GM19452 (cell line): ENCODE data around the gene SP7.
"Not testable (repeated sequence)": the region's sequence is repeated elsewhere in the genome, so short reads cannot be mapped to it uniquely, and the experiment has no call there.

Source experiments
- ATAC-seq: cut with Tn5 transposase; IDR thresholded peaks from one replicate; pipeline ENCODE4 v1.9.1; 2021; ENCODE audit not compliant: unreplicated experiment

Gene SP7

GRCh38 chr12:53336181-53336681 is at the start of gene SP7:
Gene SP7 (minus strand): TSS chr12:53336354. CDS start chr12:53335646, 708 bp downstream.
- no peak for ATAC-seq

GRCh38 chr12:53383258-53383657 is 47.1 kb upstream of the SP7 start:
- no peak for ATAC-seq

DNA sequence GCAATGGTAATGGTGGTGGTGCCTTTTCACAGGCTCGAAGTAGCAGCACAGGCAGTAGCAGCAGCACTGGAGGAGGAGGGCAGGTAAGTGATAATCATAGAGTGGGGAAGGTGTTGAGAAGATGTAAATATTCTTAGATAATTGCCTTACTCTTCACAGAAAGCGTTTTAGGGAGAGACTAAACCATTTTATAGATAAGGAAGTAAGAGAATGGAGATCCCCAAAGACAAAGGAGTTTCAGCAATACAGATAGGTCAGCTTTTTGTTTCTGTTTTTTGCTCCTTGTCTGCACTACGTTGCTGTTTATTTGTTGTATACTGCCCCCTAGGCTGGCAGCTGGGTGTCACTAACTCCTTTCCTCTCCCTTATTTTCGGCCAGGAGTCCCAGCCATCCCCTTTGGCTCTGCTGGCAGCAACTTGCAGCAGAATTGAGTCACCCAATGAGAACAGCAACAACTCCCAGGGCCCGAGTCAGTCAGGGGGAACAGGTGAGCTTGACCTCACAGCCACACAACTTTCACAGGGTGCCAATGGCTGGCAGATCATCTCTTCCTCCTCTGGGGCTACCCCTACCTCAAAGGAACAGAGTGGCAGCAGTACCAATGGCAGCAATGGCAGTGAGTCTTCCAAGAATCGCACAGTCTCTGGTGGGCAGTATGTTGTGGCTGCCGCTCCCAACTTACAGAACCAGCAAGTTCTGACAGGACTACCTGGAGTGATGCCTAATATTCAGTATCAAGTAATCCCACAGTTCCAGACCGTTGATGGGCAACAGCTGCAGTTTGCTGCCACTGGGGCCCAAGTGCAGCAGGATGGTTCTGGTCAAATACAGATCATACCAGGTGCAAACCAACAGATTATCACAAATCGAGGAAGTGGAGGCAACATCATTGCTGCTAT is 45.8 kb upstream of the SP7 start:
- no peak for ATAC-seq

- no peak for ATAC-seq
These were observed 44.9 kb upstream of the SP7 start for GRCh38 chr12:53380794-53381730.

DNA sequence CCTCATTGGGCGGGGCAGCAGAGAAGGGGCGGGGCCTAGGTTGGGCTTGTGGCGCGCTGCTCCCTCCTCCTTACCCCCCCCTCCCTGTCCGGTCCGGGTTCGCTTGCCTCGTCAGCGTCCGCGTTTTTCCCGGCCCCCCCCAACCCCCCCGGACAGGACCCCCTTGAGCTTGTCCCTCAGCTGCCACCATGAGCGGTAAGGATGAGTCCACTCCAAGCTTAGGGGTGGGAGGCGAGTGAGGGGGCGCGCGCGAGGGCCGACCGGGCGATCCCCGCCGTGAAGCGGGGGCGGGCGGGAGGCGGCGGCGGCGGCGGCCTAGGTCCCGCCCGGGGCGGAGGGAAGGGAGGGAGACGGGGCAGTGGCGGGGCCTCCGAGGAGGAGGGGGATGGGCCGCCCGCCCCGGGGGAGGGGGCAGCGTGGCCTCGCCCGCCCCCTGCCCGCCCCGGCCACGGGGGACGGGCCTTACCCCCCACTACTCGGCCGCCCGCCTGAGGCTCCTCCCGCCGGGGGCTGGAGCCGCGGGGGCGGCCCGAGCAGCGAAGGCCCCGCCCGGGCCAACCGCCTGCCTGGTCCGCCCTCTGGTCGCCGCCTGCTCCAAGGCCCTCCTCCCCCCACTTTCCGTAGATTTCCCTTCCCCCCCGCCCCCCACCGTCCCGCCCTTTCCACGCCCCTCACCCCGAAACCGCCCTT is 44.1 kb upstream of the SP7 start, which contains the start of gene SP1:
Gene SP1, plus strand, starts transcription at position 73 of the 690 bp plus-strand sequence. Its CDS starts 116 bp downstream, at position 189.
- ATAC-seq = peak; percentile 46

DNA sequence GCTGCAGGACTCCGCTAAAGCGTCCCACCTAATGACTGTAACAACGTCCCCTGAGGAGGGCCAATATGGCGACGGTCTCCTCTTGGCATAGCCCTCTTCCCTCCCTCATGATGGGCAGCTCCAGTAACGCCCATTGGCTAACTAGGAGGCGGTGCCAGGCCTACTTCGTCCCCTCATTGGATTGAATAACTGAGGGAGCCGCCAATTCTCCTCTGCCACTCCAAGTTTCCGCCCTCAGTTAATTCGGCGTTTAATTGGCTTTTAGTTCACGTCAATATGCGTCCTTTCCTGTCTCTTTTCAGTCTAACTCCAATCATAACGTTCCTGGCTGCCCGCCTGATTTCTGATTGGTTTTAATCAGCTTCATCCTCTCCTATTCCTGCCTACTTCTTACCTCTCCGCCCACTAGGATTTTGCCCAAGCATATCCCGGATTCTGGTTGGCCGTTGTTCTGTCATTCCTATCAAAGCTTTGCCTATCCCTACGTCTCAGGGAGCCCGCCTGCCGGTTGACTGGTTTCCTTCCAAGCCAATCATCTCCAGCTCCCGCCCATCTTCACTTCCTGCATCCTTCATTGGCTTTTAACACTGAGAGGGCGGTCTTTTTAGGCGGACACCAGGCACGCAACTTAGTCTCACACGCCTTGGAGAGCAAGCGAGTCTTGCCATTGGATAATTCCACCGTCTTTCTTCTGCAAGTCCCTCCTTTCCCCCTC is 43.4 kb upstream of the SP7 start:
- peak; percentile 67 for ATAC-seq

DNA sequence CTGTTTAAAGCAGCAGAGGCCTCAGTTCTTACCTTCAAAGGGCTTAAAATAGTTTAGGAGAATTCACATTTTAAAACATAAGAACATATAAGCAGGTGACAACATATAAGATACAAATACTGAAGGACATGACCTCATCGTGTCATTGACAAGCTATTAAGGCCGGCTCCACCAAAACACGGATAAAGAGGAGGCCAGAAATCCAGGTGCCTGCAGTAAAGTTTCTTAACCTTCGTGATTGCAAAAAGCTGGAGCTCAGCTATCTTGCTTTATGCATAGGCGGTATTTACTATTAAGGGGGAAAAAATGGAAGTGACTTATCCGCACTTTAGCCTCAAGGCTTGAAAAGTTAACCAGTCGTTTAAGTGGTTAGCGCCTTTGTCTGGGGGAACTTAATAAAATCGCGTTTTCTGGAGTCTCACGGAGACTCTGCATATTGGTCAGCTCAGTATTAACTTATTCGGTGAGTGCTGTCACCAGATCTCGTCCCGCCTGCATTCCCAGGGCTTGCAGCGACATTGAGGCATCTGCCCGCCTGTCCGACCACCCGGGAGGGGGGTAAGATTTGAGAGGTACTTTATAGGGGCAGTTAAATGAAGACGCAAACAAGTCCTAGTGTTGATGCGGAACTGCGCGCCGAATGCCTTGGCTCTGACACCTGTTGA is 42.7 kb upstream of the SP7 start:
- ATAC-seq = no peak

DNA sequence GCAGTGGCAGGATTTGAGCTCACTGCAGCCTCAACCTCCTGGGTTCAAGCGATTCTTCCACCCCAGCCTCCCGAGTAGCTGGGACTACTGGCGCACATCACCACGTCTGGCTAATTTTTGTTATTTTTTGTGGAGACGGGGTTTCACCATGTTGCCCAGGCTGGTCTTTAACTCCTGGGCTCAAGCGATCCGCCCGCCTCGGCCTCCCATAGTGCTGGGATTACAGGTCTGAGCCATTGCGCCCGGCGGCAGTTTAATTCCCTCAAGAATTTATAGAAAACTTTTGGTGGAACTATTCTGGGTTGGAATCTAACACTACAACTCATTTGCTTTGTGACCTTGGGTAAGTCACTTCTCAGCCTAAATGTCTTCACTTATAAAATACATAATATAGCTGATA is 42.1 kb upstream of the SP7 start:
- ATAC-seq = no peak

DNA sequence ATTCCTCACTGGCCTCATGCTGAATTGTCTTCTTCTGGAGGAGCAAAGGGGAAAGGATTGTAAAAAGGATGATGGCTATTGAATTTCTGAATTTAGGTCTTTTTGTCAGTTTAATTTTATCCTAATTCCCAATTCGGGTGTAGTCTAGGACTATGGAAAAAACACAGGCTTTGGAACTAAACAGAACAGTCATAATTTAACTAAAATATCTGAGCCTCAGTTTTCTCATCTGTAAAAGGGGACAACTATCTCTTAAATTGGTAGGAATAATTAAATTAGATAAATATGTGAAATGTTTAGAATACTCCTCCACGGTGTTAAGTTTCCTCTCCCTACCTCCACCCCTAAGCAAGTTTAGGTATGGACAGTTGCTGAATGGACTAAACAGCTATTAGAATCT is 40.6 kb upstream of the SP7 start:
- ATAC-seq = no peak

DNA sequence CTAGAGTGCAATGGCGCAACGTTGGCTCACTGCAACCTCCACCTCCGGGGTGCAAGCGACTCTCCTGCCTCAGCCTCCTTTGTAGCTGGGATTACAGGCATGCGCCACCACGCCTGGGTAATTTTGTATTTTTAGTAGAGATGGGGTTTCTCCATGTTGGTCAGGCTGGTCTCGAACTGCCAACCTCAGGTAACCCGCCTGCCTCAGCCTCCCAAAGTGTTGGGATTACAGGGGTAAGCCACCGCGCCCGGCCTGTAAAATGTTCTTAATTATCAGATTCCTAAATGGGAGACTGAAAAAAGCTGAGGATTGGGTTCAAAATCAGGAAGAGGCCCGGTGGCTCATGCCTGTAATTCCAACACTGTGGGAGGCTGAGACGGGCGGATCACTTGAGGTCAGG is 38.1 kb upstream of the SP7 start:
- ATAC-seq = not testable (repeated sequence)

GRCh38 chr12:53373554-53374133 is 37.5 kb upstream of the SP7 start:
- not testable (repeated sequence) for ATAC-seq

- ATAC-seq = no peak
These were observed 29.2 kb upstream of the SP7 start for GRCh38 chr12:53365245-53365904.

- ATAC-seq = not testable (repeated sequence)
These were observed 25.5 kb upstream of the SP7 start for GRCh38 chr12:53361638-53362037.

DNA sequence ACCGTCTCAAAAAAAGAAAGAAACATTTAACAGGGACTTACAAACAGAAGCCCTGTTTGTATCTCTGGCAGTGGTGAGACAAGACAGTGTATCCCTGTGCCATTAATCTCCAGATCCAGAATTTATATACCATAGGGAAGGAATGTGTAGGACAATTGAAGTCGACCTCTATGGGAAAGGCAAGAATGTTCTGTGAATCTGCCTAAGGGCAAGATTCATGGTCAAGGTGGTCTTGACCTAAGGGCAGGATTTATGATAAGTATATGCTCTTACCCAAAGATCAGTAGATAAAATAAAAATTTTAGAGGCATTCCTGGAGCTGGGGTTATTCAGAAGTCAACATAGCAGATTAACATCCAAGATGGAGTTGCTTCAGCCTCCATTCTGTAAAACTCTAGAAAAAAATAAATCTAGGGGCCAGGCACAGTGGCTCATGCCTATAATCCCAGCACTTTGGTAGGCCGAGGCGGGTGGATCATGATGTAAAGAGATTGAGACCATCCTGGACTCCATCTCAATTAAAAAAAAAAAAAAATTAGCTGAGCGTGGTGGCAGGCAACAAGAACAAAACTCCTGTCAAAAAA is 22.8 kb upstream of the SP7 start:
- ATAC-seq = no peak

DNA sequence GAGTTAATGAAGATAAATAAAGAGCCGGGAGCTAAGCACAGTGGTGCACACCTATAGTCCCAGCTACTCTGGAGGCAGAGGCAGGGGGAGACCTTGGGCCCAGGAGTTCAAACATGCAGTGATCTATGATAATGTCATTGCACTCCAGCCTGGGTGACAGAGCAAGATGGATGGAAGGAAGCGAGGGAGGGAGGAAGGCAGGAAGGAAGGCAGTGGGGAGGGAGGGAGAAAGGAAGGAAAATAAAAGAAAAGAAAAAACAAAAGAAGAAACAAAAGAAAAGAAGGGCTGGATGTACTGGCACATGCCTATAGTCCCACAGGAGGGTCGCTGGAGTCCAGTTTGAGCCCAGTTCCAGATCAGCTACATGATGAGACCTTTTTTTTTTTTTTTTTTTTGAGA is 19.0 kb upstream of the SP7 start:
- ATAC-seq = no peak

- ATAC-seq = no peak
These were observed 17.1 kb upstream of the SP7 start for GRCh38 chr12:53353257-53353655.

DNA sequence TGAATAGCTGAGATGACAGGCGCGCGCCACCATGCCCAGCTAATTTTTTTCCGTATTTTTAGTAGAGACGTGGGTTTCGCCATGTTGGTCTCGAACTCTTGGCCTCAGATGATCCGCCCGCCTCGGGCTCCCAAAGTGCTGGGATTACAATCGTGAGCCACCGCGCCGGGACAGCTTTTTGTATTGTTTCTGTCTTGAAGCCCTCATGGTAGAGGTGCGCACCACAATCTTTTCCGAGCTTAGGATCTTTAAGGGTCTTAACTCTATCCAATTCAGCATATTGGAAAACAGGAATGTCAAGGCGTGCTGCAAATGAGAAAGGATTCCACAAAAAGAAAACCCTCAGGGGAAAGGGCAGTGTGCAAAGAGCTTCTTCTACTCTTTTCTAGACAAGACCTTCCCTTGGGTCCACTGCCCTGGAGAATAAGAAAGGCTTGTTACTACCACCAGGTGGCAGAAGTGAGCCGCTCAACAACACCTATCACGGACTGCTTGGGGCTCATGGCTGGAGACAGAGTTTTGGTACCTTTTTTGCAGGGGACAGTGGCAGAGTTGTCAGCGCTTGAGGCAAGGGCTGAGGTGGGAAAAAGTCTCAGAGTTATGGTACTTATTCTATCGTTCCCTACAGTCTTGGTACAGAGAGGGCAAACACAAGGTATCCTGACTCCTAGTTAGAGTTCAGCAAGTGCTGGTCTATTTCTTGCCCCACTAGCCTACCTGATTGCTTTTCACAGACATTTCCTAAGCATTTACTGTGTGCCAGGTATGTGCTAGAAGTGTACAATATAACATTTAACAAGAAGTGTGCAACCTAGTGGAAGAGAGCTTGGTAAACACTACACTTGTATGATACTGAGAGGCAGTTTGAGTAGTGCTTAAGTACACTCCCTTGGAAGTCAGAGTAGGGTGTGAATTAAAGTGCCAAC is 16.4 kb upstream of the SP7 start:
- peak; percentile 88 for ATAC-seq
